LHCN-M2 (cell line): Measurements from ENCODE around the gene LRRC46. TPM values are rescaled to one million over a fixed set of nuclear protein-coding genes. Genes with fewer than 3 reads are reported as not detected.

Experiments
- DNase-seq: peaks from one replicate; pipeline ENCODE4 v3.0.0-alpha.2; 2012; ENCODE audit warnings: low read depth
- polyA plus RNA-seq: library from polyadenylated mRNA; unstranded; fragments of >200 nt; gene quantifications from one replicate; pipeline ENCODE4 v1.2.1, GENCODE V29; 2012; ENCODE audit warnings: missing spikeins
- total RNA-seq: library from RNA; depleted of rRNA; stranded (reverse); fragments of >200 nt; gene quantifications from 2 replicates; pipeline ENCODE4 v1.2.3, GENCODE V29; 2014; rRNA removed

Gene LRRC46
- total RNA-seq, result 0.45 and 1.4 TPM in 2 replicates
- 1.1 TPM for polyA plus RNA-seq

- peak; percentile 85 for DNase-seq
Observed at GRCh38 chr17:47831003-47831933, at the start of gene LRRC46, which contains the start of gene MRPL10. LRRC46 (plus strand) TSS chr17:47831670; CDS start chr17:47831990, 320 bp downstream. MRPL10 (minus strand) TSS chr17:47831541; CDS start chr17:47831511, 30 bp downstream.

- peak; percentile 34 for DNase-seq
Observed at GRCh38 chr17:47785538-47786123, 45.8 kb upstream of the LRRC46 start.

- peak; percentile 15 for DNase-seq
Observed at GRCh38 chr17:47789611-47790561, 41.6 kb upstream of the LRRC46 start.

GRCh38 chr17:47791025-47791424, 40.4 kb upstream of the LRRC46 start:
- DNase-seq, result no peak

- no peak for DNase-seq
Observed at GRCh38 chr17:47792457-47792856, 39.0 kb upstream of the LRRC46 start.

GRCh38 chr17:47792979-47793378, 38.5 kb upstream of the LRRC46 start:
- DNase-seq, result no peak

GRCh38 chr17:47797797-47798196, 33.7 kb upstream of the LRRC46 start:
- no peak for DNase-seq

GRCh38 chr17:47800686-47801085, 30.8 kb upstream of the LRRC46 start:
- DNase-seq, result no peak

GRCh38 chr17:47801176-47801765, 30.2 kb upstream of the LRRC46 start:
- DNase-seq, result no peak

- DNase-seq, result no peak
Observed at GRCh38 chr17:47801906-47802305, 29.6 kb upstream of the LRRC46 start.

GRCh38 chr17:47802341-47803022, 29.0 kb upstream of the LRRC46 start:
- peak; percentile 61 for DNase-seq

- DNase-seq, result no peak
Observed at GRCh38 chr17:47803201-47803600, 28.3 kb upstream of the LRRC46 start.

- DNase-seq, result no peak
Observed at GRCh38 chr17:47803751-47804150, 27.7 kb upstream of the LRRC46 start.

- no peak for DNase-seq
Observed at GRCh38 chr17:47804461-47804860, 27.0 kb upstream of the LRRC46 start.

- no peak for DNase-seq
Observed at GRCh38 chr17:47806026-47806912, 25.2 kb upstream of the LRRC46 start.

GRCh38 chr17:47806913-47807255, 24.6 kb upstream of the LRRC46 start:
- no peak for DNase-seq

- no peak for DNase-seq
Observed at GRCh38 chr17:47807421-47807820, 24.0 kb upstream of the LRRC46 start.

GRCh38 chr17:47808036-47808829, 23.2 kb upstream of the LRRC46 start:
- DNase-seq, result no peak
